ENCODE measurements around the gene RSRC2.
A peak's percentile ranks its signal among the peaks of the same experiment; 100 is the strongest.
"Not testable (repeated sequence)": the region's sequence is repeated elsewhere in the genome, so short reads cannot be mapped to it uniquely, and the experiment has no call there.

Gene RSRC2

GRCh38 chr12:122526683-122527477 is at the start of gene RSRC2, which contains the start of gene KNTC1:
Gene RSRC2 (minus strand): TSS chr12:122526936. CDS start chr12:122526853, 83 bp downstream.
Gene KNTC1 (plus strand): TSS chr12:122527249. CDS start chr12:122530064, 2,815 bp downstream.
- no peaks in the 10 kb centered on the region for H3K27me3 ChIP-seq (ENCODE audit: low read depth)
- in situ Hi-C loops (cut with MboI; ENCODE audit: low sequenced_read_pairs), result no loop called here
- H3K36me3 ChIP-seq (replicated peaks), result peaks cover 64% of the 10 kb centered on the region
- H3K9me3 ChIP-seq, result no peaks in the 10 kb centered on the region
- H3K4me3 ChIP-seq, result peak within 1 kb of the TSS; percentile 78
- DNase-seq (ENCODE audit: low spot score in 2 of 2), result peak; percentile 99 to 100
- peaks cover 19% of the 10 kb centered on the region for H3K4me1 ChIP-seq

GRCh38 chr12:122571821-122572220 is 45.1 kb upstream of the RSRC2 start:
- H3K36me3 ChIP-seq (replicated peaks), result peaks cover 83% of the 10 kb centered on the region
- H3K9me3 ChIP-seq, result no peaks in the 10 kb centered on the region
- in situ Hi-C loops (cut with MboI; ENCODE audit: low sequenced_read_pairs), result loop anchor here (25.0 kb wide), 1 partner anchor 640 kb away; no protein-coding TSS in a partner anchor
- H3K4me1 ChIP-seq, result no peaks in the 10 kb centered on the region
- no peak overlapping the region for H3K4me3 ChIP-seq
- no peaks in the 10 kb centered on the region for H3K27me3 ChIP-seq (ENCODE audit: low read depth)
- no peak for DNase-seq (ENCODE audit: low spot score in 2 of 2)

- not testable (repeated sequence) for H3K4me1 ChIP-seq; H3K9me3 ChIP-seq; H3K27me3 ChIP-seq (ENCODE audit: low read depth); H3K4me3 ChIP-seq; DNase-seq (ENCODE audit: low spot score in 2 of 2)
- in situ Hi-C loops (cut with MboI; ENCODE audit: low sequenced_read_pairs), result loop anchor here (25.0 kb wide), 1 partner anchor 642 kb away; no protein-coding TSS in a partner anchor
- H3K36me3 ChIP-seq (replicated peaks), result peaks cover 71% of the 10 kb centered on the region
Observed at GRCh38 chr12:122570006-122570405, 43.3 kb upstream of the RSRC2 start.

- no peak overlapping the region for H3K4me3 ChIP-seq
- H3K4me1 ChIP-seq, result no peaks in the 10 kb centered on the region
- DNase-seq (ENCODE audit: low spot score in 2 of 2), result no peak
- peaks cover 71% of the 10 kb centered on the region for H3K36me3 ChIP-seq (replicated peaks)
- H3K9me3 ChIP-seq, result no peaks in the 10 kb centered on the region
- no peaks in the 10 kb centered on the region for H3K27me3 ChIP-seq (ENCODE audit: low read depth)
- in situ Hi-C loops (cut with MboI; ENCODE audit: low sequenced_read_pairs), result loop anchor here (25.0 kb wide), 1 partner anchor 643 kb away; no protein-coding TSS in a partner anchor
Observed at GRCh38 chr12:122569288-122569687, 42.6 kb upstream of the RSRC2 start.

- peaks cover 68% of the 10 kb centered on the region for H3K36me3 ChIP-seq (replicated peaks)
- in situ Hi-C loops (cut with MboI; ENCODE audit: low sequenced_read_pairs), result loop anchor here (25.0 kb wide), 1 partner anchor 645 kb away; no protein-coding TSS in a partner anchor
- H3K4me1 ChIP-seq; H3K27me3 ChIP-seq (ENCODE audit: low read depth); DNase-seq (ENCODE audit: low spot score in 2 of 2); H3K4me3 ChIP-seq; H3K9me3 ChIP-seq: not testable (repeated sequence)
Observed at GRCh38 chr12:122566816-122567215, 40.1 kb upstream of the RSRC2 start.

GRCh38 chr12:122563361-122563760 is 36.6 kb upstream of the RSRC2 start:
- no peak for DNase-seq (ENCODE audit: low spot score in 2 of 2)
- H3K4me3 ChIP-seq, result no peak overlapping the region
- H3K9me3 ChIP-seq, result no peaks in the 10 kb centered on the region
- no peaks in the 10 kb centered on the region for H3K27me3 ChIP-seq (ENCODE audit: low read depth)
- H3K36me3 ChIP-seq (replicated peaks), result peaks cover 63% of the 10 kb centered on the region
- no peaks in the 10 kb centered on the region for H3K4me1 ChIP-seq
- in situ Hi-C loops (cut with MboI; ENCODE audit: low sequenced_read_pairs), result loop anchor here (25.0 kb wide), 1 partner anchor 649 kb away; no protein-coding TSS in a partner anchor

- in situ Hi-C loops (cut with MboI; ENCODE audit: low sequenced_read_pairs), result loop anchor here (25.0 kb wide), 1 partner anchor 652 kb away; no protein-coding TSS in a partner anchor
- no peak for DNase-seq (ENCODE audit: low spot score in 2 of 2)
- Histone ChIP-seq H3K9me3 (no peaks in the 10 kb centered on the region), H3K27me3 (ENCODE audit: low read depth) (no peaks in the 10 kb centered on the region), H3K4me3 (no peak overlapping the region), H3K36me3 (replicated peaks) (peaks cover 76% of the 10 kb centered on the region), H3K4me1 (no peaks in the 10 kb centered on the region)
Observed at GRCh38 chr12:122560138-122560537, 33.4 kb upstream of the RSRC2 start.

GRCh38 chr12:122558745-122559641 is 32.3 kb upstream of the RSRC2 start:
- Histone ChIP-seq H3K27me3 (ENCODE audit: low read depth) (no peaks in the 10 kb centered on the region), H3K36me3 (replicated peaks) (peaks cover 78% of the 10 kb centered on the region), H3K9me3 (no peaks in the 10 kb centered on the region), H3K4me1 (no peaks in the 10 kb centered on the region), H3K4me3 (no peak overlapping the region)
- in situ Hi-C loops (cut with MboI; ENCODE audit: low sequenced_read_pairs), result loop anchor here (25.0 kb wide), 1 partner anchor 653 kb away; no protein-coding TSS in a partner anchor
- no peak for DNase-seq (ENCODE audit: low spot score in 2 of 2)

- Histone ChIP-seq H3K4me1 (no peaks in the 10 kb centered on the region), H3K9me3 (no peaks in the 10 kb centered on the region), H3K4me3 (no peak overlapping the region), H3K27me3 (ENCODE audit: low read depth) (no peaks in the 10 kb centered on the region), H3K36me3 (replicated peaks) (peaks cover 90% of the 10 kb centered on the region)
- in situ Hi-C loops (cut with MboI; ENCODE audit: low sequenced_read_pairs), result no loop called here
- DNase-seq (ENCODE audit: low spot score in 2 of 2), result no peak
Observed at GRCh38 chr12:122547330-122547729, 20.6 kb upstream of the RSRC2 start.

GRCh38 chr12:122545855-122546254 is 19.1 kb upstream of the RSRC2 start:
- in situ Hi-C loops (cut with MboI; ENCODE audit: low sequenced_read_pairs), result no loop called here
- no peaks in the 10 kb centered on the region for H3K4me1 ChIP-seq
- H3K36me3 ChIP-seq (replicated peaks), result peaks cover 86% of the 10 kb centered on the region
- no peak for DNase-seq (ENCODE audit: low spot score in 2 of 2)
- H3K9me3 ChIP-seq, result no peaks in the 10 kb centered on the region
- H3K27me3 ChIP-seq (ENCODE audit: low read depth), result no peaks in the 10 kb centered on the region
- no peak overlapping the region for H3K4me3 ChIP-seq

GRCh38 chr12:122544537-122544936 is 17.8 kb upstream of the RSRC2 start:
- in situ Hi-C loops (cut with MboI; ENCODE audit: low sequenced_read_pairs), result no loop called here
- Histone ChIP-seq H3K4me3 (no peak overlapping the region), H3K27me3 (ENCODE audit: low read depth) (no peaks in the 10 kb centered on the region), H3K4me1 (no peaks in the 10 kb centered on the region), H3K9me3 (no peaks in the 10 kb centered on the region), H3K36me3 (replicated peaks) (peaks cover 82% of the 10 kb centered on the region)
- DNase-seq (ENCODE audit: low spot score in 2 of 2), result no peak

GRCh38 chr12:122538496-122538895 is 11.8 kb upstream of the RSRC2 start:
- in situ Hi-C loops (cut with MboI; ENCODE audit: low sequenced_read_pairs), result no loop called here
- no peaks in the 10 kb centered on the region for H3K4me1 ChIP-seq
- H3K36me3 ChIP-seq (replicated peaks), result peaks cover 79% of the 10 kb centered on the region
- H3K4me3 ChIP-seq, result no peak overlapping the region
- H3K27me3 ChIP-seq (ENCODE audit: low read depth), result no peaks in the 10 kb centered on the region
- DNase-seq (ENCODE audit: low spot score in 2 of 2), result no peak
- no peaks in the 10 kb centered on the region for H3K9me3 ChIP-seq

- Histone ChIP-seq H3K4me3 (no peak overlapping the region), H3K4me1 (no peaks in the 10 kb centered on the region), H3K9me3 (no peaks in the 10 kb centered on the region), H3K27me3 (ENCODE audit: low read depth) (no peaks in the 10 kb centered on the region), H3K36me3 (replicated peaks) (peaks cover 78% of the 10 kb centered on the region)
- in situ Hi-C loops (cut with MboI; ENCODE audit: low sequenced_read_pairs), result no loop called here
- no peak for DNase-seq (ENCODE audit: low spot score in 2 of 2)
Observed at GRCh38 chr12:122537021-122537420, 10.3 kb upstream of the RSRC2 start.
